ENCODE measurements around the gene PRICKLE1. TPM values are rescaled to one million over a fixed set of nuclear protein-coding genes. Genes with fewer than 3 reads are reported as not detected.

Gene PRICKLE1
- total RNA-seq, 3 donors from 2014 or later, result 0.93 to 7.1 (median 4.4) TPM

GRCh38 chr12:42428850-42429249 is 160.7 kb downstream of the PRICKLE1 start:
- ATAC-seq, result no peak
- H3K36me3 ChIP-seq (ENCODE audit: low read depth), result no peaks in the 10 kb centered on the region
- TF ChIP-seq CTCF (IDR thresholded peaks at IDR 0.05), result no peak
- no peak for DNase-seq
- H3K9me3 ChIP-seq, result no peaks in the 10 kb centered on the region
- intact Hi-C loops (cut with DNase I, micrococcal nuclease), result no loop called here
- no peaks in the 10 kb centered on the region for H3K4me1 ChIP-seq (ENCODE audit: low read depth)
- H3K4me3 ChIP-seq, result no peak overlapping the region

- H3K36me3 ChIP-seq (ENCODE audit: low read depth), result no peaks in the 10 kb centered on the region
- no peak for TF ChIP-seq CTCF (IDR thresholded peaks at IDR 0.05)
- DNase-seq (no peak), ATAC-seq (no peak)
- H3K4me3 ChIP-seq, result no peak overlapping the region
- intact Hi-C loops (cut with DNase I, micrococcal nuclease), result no loop called here
- H3K9me3 ChIP-seq, result no peaks in the 10 kb centered on the region
- no peaks in the 10 kb centered on the region for H3K4me1 ChIP-seq (ENCODE audit: low read depth)
These were observed 162.8 kb downstream of the PRICKLE1 start for GRCh38 chr12:42426746-42427145.

GRCh38 chr12:42422785-42423184 is 166.8 kb downstream of the PRICKLE1 start:
- Histone ChIP-seq H3K9me3 (no peaks in the 10 kb centered on the region), H3K4me3 (no peak overlapping the region), H3K36me3 (ENCODE audit: low read depth) (no peaks in the 10 kb centered on the region), H3K4me1 (ENCODE audit: low read depth) (no peaks in the 10 kb centered on the region)
- DNase-seq, result no peak
- ATAC-seq, result no peak
- no peak for TF ChIP-seq CTCF (IDR thresholded peaks at IDR 0.05)
- intact Hi-C loops (cut with DNase I, micrococcal nuclease), result no loop called here

GRCh38 chr12:42421844-42422779 is 167.4 kb downstream of the PRICKLE1 start:
- no peak overlapping the region for H3K4me3 ChIP-seq
- no peaks in the 10 kb centered on the region for H3K9me3 ChIP-seq
- no peaks in the 10 kb centered on the region for H3K4me1 ChIP-seq (ENCODE audit: low read depth)
- DNase-seq (no peak), ATAC-seq (no peak)
- intact Hi-C loops (cut with DNase I, micrococcal nuclease), result no loop called here
- H3K36me3 ChIP-seq (ENCODE audit: low read depth), result no peaks in the 10 kb centered on the region
- TF ChIP-seq CTCF (IDR thresholded peaks at IDR 0.05), result no peak

GRCh38 chr12:42420395-42420794 is 169.2 kb downstream of the PRICKLE1 start:
- H3K36me3 ChIP-seq (ENCODE audit: low read depth), result no peaks in the 10 kb centered on the region
- H3K4me3 ChIP-seq, result no peak overlapping the region
- DNase-seq (no peak), ATAC-seq (no peak)
- no peaks in the 10 kb centered on the region for H3K9me3 ChIP-seq
- no peak for TF ChIP-seq CTCF (IDR thresholded peaks at IDR 0.05)
- H3K4me1 ChIP-seq (ENCODE audit: low read depth), result no peaks in the 10 kb centered on the region
- intact Hi-C loops (cut with DNase I, micrococcal nuclease), result no loop called here

Data from mucosa of descending colon (tissue), 3 donors.